Natural killer cell (primary cell): ENCODE data around the gene KIF9. TPM values are rescaled to one million over a fixed set of nuclear protein-coding genes. Genes with fewer than 3 reads are reported as not detected.

Experiments used
- ATAC-seq, 3 donors: fragments of 150-1000 bp in 2 of 3; fragments of 200-7000 bp in 1 of 3; cut with Tn5 transposase; 1 replicate in 1 of 3; 2 replicates in 2 of 3; pipeline ENCODE4 v1.10.0; 2021; ENCODE audit warnings: mild to moderate bottlenecking in 2 of 3, moderate library complexity in 2 of 3
- DNase-seq, 2 donors: peaks; one replicate each; pipeline versions ENCODE4 v3.0.0 to v3.0.0-alpha.2; 2013 to 2021; ENCODE audit warnings: mixed read lengths in 1 of 2
- H3K27ac ChIP-seq: one replicate; pipeline ENCODE4 v1.5.1; 2013; ENCODE audit warnings: mild to moderate bottlenecking, low read length
- H3K27me3 ChIP-seq: one replicate; pipeline ENCODE4 v1.6.1; 2013; ENCODE audit warnings: low read length; ENCODE audit not compliant: control insufficient read depth, insufficient read depth
- H3K36me3 ChIP-seq: one replicate; pipeline ENCODE4 v1.6.1; 2013; ENCODE audit warnings: low read length; ENCODE audit not compliant: control insufficient read depth, insufficient read depth
- H3K4me1 ChIP-seq: one replicate; pipeline ENCODE4 v1.6.1; 2013; ENCODE audit warnings: low read length; ENCODE audit not compliant: control insufficient read depth, insufficient read depth
- H3K4me3 ChIP-seq: one replicate; pipeline ENCODE4 v1.5.1; 2013; ENCODE audit warnings: low read length
- H3K9me3 ChIP-seq: one replicate; pipeline ENCODE4 v1.6.1; 2013; ENCODE audit warnings: low read length; ENCODE audit not compliant: control insufficient read depth, insufficient read depth
- H3K27ac Mint-ChIP-seq, 2 donors: one replicate each; pipeline ENCODE4 v1.8.0; 2022; ENCODE audit warnings: mild to moderate bottlenecking in 2 of 2, mixed read lengths in 2 of 2, moderate library complexity in 1 of 2
- H3K27me3 Mint-ChIP-seq, 2 donors: one replicate each; pipeline ENCODE4 v1.8.0; 2022; ENCODE audit warnings: low read depth in 2 of 2, mixed read lengths in 2 of 2
- H3K36me3 Mint-ChIP-seq: one replicate; pipeline ENCODE4 v1.8.0; 2022; ENCODE audit warnings: mixed read lengths
- H3K4me1 Mint-ChIP-seq, 2 donors: one replicate each; pipeline ENCODE4 v1.8.0; 2022; ENCODE audit warnings: mixed read lengths in 2 of 2
- H3K4me3 Mint-ChIP-seq: one replicate; pipeline ENCODE4 v1.8.0; 2022; ENCODE audit warnings: mild to moderate bottlenecking, moderate library complexity, mixed read lengths
- H3K9me3 Mint-ChIP-seq, 2 donors: one replicate each; pipeline ENCODE4 v1.8.0; 2022; ENCODE audit warnings: mixed read lengths in 2 of 2
- CTCF ChIP-seq: fragments of 200-600 bp; IDR thresholded peaks from one replicate; pipeline ENCODE4 v1.8.0; 2022; ENCODE audit warnings: antibody characterized with exemption
- WGBS: methylation state at CpG from one replicate; pipeline ENCODE4 v1.1.7; 2013; ENCODE audit warnings: missing lambda C conversion rate; ENCODE audit not compliant: insufficient coverage; 5-methylcytosine and 5-hydroxymethylcytosine counted together
- intact Hi-C: fragments of 100-400 bp; cut with micrococcal nuclease; formaldehyde crosslinking; loops from one replicate; pipeline ENCODE4 v1.14.2; 2022
- total RNA-seq, 4 donors: library from RNA; stranded (reverse); fragments of 120-200 nt in 1 of 4; gene quantifications; one replicate each; pipeline versions ENCODE4 v1.2.3 to v1.2.4, GENCODE V29; 2013 to 2022

Gene KIF9
- total RNA-seq, 3 donors from 2014 or later (not counting 1 experiment from before 2014, with no cell fraction given): 11.4 to 21.9 (median 21.4) TPM

- ATAC-seq (no peak), DNase-seq (no peak)
- H3K9me3 ChIP-seq: no peaks in the 10 kb centered on the region
- no peaks in the 10 kb centered on the region for H3K27me3 Mint-ChIP-seq
- H3K9me3 Mint-ChIP-seq: no peaks in the 10 kb centered on the region
- H3K4me3 ChIP-seq: no peak overlapping the region
- H3K36me3 Mint-ChIP-seq: no peaks in the 10 kb centered on the region
- no peaks in the 10 kb centered on the region for H3K27me3 ChIP-seq
- TF ChIP-seq CTCF: no peak
- intact Hi-C loops: no loop called here
- no peak overlapping the region for H3K27ac Mint-ChIP-seq
- no peaks in the 10 kb centered on the region for H3K36me3 ChIP-seq
- H3K4me3 Mint-ChIP-seq: no peak overlapping the region
- H3K4me1 Mint-ChIP-seq: no peaks in the 10 kb centered on the region
- H3K27ac ChIP-seq: no peak overlapping the region
- 94% methylated on average over 10 of the region's 10 CpGs for WGBS
- H3K4me1 ChIP-seq: no peaks in the 10 kb centered on the region
These were observed 38.0 kb downstream of the KIF9 start for GRCh38 chr3:47244531-47245100.

- Mint-ChIP-seq H3K36me3 (no peaks in the 10 kb centered on the region), H3K9me3 (no peaks in the 10 kb centered on the region), H3K4me1 (no peaks in the 10 kb centered on the region), H3K27ac (no peak overlapping the region), H3K4me3 (no peak overlapping the region), H3K27me3 (no peaks in the 10 kb centered on the region)
- Histone ChIP-seq H3K27ac (no peak overlapping the region), H3K9me3 (no peaks in the 10 kb centered on the region), H3K4me1 (no peaks in the 10 kb centered on the region), H3K36me3 (no peaks in the 10 kb centered on the region), H3K27me3 (no peaks in the 10 kb centered on the region), H3K4me3 (no peak overlapping the region)
- ATAC-seq (no peak), DNase-seq (no peak)
- 93% methylated on average over 9 of the region's 9 CpGs for WGBS
- no peak for TF ChIP-seq CTCF
- intact Hi-C loops: no loop called here
These were observed 39.0 kb downstream of the KIF9 start for GRCh38 chr3:47243419-47244147.

- 91% methylated on average over 6 of the region's 6 CpGs for WGBS
- no peaks in the 10 kb centered on the region for H3K27me3 ChIP-seq
- H3K4me1 ChIP-seq: no peaks in the 10 kb centered on the region
- intact Hi-C loops: no loop called here
- ATAC-seq (no peak), DNase-seq (no peak)
- no peaks in the 10 kb centered on the region for H3K9me3 ChIP-seq
- Mint-ChIP-seq H3K4me3 (no peak overlapping the region), H3K9me3 (no peaks in the 10 kb centered on the region), H3K27ac (no peak overlapping the region), H3K36me3 (no peaks in the 10 kb centered on the region), H3K4me1 (no peaks in the 10 kb centered on the region), H3K27me3 (no peaks in the 10 kb centered on the region)
- no peaks in the 10 kb centered on the region for H3K36me3 ChIP-seq
- TF ChIP-seq CTCF: no peak
- H3K27ac ChIP-seq: no peak overlapping the region
- no peak overlapping the region for H3K4me3 ChIP-seq
These were observed 42.7 kb downstream of the KIF9 start for GRCh38 chr3:47239929-47240328.
